ENCODE results near the gene MPZ. TPM values are rescaled to one million over a fixed set of nuclear protein-coding genes. Genes with fewer than 3 reads are reported as not detected.
"Not testable (repeated sequence)": the region's sequence is repeated elsewhere in the genome, so short reads cannot be mapped to it uniquely, and the experiment has no call there.

MPZ gene
- total RNA-seq, 2 donors from 2014 or later, result 6.4 to 7.1 TPM

DNA sequence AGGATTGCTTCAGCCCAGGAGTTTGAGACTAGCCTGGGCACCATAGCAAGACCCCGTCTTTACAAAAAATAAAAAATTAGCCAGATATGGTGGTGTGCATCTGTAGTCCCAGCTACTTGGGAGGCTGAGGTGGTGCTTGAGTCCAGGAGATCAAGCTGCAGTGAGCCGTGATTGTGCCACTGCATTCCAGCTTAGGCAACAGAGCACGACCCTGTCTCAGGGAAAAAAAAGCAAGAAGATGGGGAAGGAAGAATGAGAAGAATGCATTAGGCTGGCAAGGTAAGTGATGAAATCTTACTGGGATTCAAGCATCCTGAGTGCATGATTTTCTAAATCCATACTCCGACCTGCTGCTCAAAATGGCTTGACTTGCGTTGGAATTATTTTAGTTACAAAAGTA is 44.5 kb downstream of the MPZ start:
- H3K9me3 Mint-ChIP-seq, result no peaks in the 10 kb centered on the region
- ATAC-seq, result no peak
- no peak overlapping the region for H3K27ac Mint-ChIP-seq
- H3K36me3 Mint-ChIP-seq, result peaks cover 0 to 3% of the 10 kb centered on the region in 2 donors
- DNase-seq (ENCODE audit: low spot score in 2 of 2), result no peak

DNA sequence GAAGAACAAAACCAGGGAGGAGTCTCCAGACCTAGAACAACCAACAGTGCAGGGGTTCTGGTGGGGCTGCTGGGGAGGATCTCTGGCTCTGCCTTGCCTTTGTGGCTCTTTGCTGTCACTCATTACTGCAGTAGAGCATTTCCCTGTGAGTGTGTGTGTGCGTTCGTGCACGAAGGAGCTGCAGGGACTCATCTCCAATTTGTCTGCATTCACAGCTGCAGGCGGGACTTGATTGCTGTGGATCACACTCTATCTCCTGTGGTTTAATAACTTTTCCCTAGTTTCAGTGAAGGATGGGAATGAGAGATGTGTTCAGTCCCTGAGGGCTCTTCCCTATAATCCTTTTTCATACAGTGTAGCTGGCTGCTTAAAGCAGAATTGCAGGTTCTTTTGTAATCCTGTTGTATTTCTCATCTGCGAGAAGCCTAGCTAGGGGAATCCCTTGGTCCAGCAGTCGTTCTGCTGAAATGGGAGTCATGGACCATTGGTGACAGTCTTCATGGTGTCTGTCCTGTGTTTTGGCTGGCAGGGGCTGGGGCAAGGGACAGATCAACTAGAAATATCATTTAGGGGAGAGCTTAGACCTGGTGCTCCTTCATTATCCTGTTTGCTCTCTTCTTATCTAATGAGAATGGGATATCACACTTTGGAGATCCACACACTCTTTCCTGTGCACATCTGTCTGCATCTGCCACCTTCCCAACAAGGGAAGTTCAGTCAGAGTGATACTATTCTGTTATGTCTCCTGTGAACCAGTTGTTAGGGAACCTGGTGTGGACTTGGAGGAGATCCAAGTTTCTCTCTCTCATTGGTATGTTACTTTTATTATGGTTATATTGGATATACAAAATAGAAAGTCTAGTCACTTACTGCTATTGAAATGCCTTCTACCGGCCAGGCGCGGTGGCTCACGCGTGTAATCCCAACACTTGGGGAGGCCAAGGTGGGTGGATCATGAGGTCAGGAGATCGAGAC is 48.2 kb downstream of the MPZ start:
- H3K9me3 Mint-ChIP-seq, result peaks cover 5 to 11% of the 10 kb centered on the region in 2 donors
- peaks cover 21 to 25% of the 10 kb centered on the region in 2 donors for H3K36me3 Mint-ChIP-seq
- no peak overlapping the region for H3K27ac Mint-ChIP-seq
- no peak for DNase-seq (ENCODE audit: low spot score in 2 of 2)
- no peak for ATAC-seq

DNA sequence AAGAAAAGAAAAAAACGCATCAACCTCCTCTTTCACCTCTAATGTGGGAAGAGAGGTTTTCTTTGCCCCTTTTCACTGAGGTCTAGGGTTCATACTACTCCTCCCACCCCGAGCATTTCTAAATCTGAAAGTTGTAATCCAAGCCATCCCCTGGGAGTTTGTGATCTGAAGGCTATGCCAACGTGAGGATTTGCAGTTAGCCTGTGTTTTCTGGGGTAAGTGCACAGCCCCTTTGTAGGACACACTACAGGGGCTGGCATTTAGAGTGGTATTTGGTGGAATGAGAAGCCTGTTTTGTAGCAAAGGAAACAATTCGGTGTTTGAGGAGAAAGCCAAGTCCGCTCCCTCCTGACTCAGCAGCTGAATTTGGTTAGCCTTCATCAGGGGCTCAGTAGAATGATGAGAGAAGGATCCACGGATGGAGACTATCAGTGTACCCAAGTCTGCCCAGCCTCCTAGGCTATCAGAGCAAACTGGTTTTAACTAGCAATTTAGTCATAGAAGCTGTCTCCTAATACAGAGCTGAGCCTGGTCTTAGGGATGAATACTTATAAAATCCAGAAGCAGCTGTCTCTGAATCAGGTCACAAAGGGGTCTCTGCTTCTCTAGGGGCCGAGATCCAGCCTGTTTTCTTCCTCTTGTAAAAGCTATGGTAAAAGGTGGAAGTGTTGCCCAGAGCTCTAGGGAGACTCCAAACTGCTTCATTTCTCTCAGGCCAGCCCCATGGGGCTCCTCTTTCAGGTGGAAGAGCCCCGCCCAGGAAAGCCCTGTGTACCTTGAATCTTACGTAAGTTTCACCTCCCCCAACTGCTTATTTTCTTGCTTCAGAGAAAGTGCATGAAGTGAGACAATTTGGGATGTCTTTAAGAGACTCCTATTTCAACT is 49.1 kb downstream of the MPZ start:
- H3K27ac Mint-ChIP-seq, result no peak overlapping the region
- H3K36me3 Mint-ChIP-seq, result peaks cover 27 to 29% of the 10 kb centered on the region in 2 donors
- H3K9me3 Mint-ChIP-seq, result peaks cover 7 to 13% of the 10 kb centered on the region in 2 donors
- DNase-seq (ENCODE audit: low spot score in 2 of 2), result no peak
- no peak for ATAC-seq

DNA sequence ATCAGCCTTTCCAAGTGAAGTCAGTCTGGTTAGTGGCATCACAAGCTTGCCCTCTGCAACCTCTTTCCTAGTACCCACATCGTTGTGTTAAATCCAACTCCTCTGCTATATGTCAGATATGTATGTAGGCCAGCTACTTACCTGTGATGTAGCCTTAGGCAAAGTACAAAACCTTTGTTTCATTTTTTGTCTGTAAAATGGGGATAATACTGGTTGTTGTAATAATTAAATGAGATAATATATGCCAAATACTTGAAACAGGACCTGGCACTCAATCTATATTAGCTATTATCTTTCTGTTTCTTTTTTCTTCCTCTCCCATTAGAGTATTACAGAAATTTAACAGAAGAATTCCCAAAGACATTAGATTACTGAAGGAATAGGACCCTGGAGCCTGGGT is 50.0 kb downstream of the MPZ start:
- DNase-seq (ENCODE audit: low spot score in 2 of 2), result no peak
- ATAC-seq, result no peak
- H3K9me3 Mint-ChIP-seq, result peaks cover 9 to 16% of the 10 kb centered on the region in 2 donors
- no peak overlapping the region for H3K27ac Mint-ChIP-seq
- H3K36me3 Mint-ChIP-seq, result peaks cover 27 to 34% of the 10 kb centered on the region in 2 donors

DNA sequence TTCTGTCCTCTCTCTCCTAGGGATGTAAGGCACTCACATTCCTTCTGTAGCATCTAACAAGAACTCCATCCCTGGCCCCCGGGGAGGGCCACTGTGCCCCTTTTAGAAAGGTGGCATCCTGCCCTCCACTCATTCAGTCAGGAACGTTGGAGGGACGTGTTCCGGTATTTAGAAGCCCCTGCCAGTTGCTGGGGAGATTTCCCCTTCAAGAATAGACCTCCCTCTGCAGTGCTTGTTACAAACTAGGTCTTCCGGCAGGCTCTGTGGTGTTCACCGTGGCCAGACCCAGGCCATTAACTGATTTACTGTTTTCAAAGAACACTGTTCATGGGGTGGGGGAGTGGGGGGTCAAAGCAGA is 50.4 kb downstream of the MPZ start:
- peaks cover 27 to 34% of the 10 kb centered on the region in 2 donors for H3K36me3 Mint-ChIP-seq

DNA sequence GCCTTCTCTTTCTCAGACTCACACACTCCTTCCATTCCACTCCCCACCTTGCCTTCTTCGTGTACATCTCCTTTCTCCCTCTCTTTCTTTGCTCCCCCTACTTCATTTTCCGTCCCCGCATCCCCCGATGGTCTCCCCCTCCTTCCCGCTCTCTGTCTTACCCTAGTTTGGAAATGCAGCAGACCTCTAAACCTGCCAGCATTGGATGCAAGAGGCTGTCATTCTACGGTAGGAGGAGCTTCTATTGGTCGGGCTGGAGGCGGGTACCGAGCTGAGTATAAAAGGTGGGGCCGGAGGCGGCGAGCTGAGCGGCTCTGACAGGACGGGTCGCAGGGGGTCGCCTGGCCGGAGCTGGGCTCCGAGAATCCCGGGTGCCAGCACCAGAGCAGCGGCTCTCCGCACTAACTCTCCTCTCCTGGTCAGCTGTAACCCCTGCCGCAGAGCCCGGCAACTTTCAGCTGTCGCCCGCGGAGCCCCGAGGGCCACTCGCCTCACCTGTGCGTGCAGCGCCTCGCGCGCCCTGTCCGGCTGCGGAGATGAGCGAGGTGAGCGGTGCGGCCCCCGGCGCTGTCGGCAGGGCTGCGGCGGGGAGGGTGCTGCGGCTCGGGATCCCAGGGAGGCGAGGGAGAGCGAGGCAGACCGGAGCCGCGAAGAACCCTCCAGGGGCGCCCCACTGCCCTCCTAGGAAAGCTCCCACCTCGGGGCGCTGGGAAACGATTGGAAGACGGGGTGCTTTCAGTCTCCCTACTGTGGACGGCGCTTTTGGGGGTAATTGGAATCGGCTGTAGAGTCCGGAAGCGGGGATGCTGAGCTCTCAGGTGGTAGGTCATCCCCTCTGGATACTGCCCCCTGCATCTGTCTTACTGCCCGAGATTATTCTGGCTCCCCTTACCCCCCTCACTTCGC is 51.1 kb downstream of the MPZ start, which contains the start of gene PCP4L1:
Gene PCP4L1, plus strand, starts transcription at position 307 of the 906 bp plus-strand sequence. Its CDS starts 230 bp downstream, at position 537.
- Mint-ChIP-seq H3K36me3 (peaks cover 27 to 34% of the 10 kb centered on the region in 2 donors), H3K27ac (no peak within 1 kb of the TSS), H3K9me3 (peaks cover 9 to 16% of the 10 kb centered on the region in 2 donors)
- peak; percentile 94 to 95 for ATAC-seq
- DNase-seq (ENCODE audit: low spot score in 2 of 2), result peak in 1 of 2 donors; percentile 58

More for the DNA sequence above, 50.4 kb downstream of the MPZ start:
- no peak overlapping the region for H3K27ac Mint-ChIP-seq
- ATAC-seq (no peak), DNase-seq (ENCODE audit: low spot score in 2 of 2) (no peak)
- H3K9me3 Mint-ChIP-seq, result peaks cover 9 to 16% of the 10 kb centered on the region in 2 donors

DNA sequence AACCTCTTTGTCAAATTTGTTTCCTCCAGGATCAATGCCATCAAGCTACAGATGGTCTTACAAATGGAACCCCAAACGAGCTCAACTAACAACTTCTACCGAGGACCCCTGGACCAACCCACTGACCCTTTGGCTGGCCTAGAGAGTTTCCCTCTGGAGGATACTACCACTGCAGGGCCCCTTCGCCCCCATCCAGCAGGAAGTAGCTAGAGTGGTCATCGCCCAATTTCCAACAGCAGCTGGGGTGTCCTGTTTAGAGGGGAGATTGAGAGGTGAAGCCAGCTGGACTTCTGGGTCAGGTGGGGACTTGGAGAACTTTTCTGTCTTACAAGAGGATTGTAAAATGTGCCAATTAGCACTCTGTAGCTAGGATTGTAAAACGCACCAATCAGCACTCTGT is 52.7 kb downstream of the MPZ start:
- peaks cover 27 to 34% of the 10 kb centered on the region in 2 donors for H3K36me3 Mint-ChIP-seq
- DNase-seq (ENCODE audit: low spot score in 2 of 2), result peak in 1 of 2 donors; percentile 8
- not testable (repeated sequence) for H3K27ac Mint-ChIP-seq, ATAC-seq
- peaks cover 9 to 16% of the 10 kb centered on the region in 2 donors for H3K9me3 Mint-ChIP-seq

DNA sequence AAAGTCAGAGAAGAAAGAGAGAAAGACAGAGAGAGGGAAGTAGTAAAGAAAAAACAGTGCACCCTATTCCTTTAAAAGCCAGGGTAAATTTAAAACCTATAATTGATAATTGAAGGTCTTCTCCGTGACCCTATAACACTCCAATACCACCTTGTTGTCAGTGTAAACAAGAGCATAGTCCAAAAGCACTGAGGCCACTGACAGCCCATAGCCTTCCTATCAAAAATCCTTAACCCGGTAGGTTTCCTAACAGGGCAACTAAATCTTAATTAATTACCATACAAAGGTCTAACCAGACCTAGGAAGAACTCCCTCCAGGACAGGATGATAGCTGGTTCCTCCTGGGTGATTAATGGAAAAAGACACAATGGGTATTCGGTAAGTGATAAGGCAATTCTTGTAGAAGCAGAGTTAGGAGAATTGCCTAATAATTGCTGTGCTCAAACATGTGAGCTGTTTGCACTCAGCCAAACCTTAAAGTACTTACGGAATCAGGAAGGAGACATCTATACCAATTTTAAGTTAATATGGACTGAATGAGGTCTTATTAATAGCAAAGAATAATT is 53.7 kb downstream of the MPZ start:
- Mint-ChIP-seq H3K36me3 (peaks cover 27 to 34% of the 10 kb centered on the region in 2 donors), H3K9me3 (peaks cover 9 to 16% of the 10 kb centered on the region in 2 donors)
- ATAC-seq; DNase-seq (ENCODE audit: low spot score in 2 of 2); H3K27ac Mint-ChIP-seq: not testable (repeated sequence)

DNA sequence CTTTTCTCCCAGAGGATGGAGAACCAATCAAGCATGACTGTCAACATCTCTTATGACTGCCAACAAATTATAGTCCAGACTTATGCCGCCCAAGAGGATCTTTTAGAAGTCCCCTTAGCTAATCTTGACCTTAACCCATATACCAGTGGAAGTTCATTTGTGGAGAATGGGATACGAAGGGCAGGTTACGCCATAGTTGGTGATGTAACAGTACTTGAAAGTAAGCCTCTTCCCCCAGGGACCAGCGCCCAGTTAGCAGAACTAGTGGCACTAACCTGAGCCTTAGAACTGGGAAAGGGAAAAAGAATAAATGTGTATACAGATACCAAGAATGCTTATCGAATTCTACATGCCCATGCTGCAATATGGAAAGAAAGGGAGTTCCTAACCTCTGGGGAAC is 54.5 kb downstream of the MPZ start:
- H3K36me3 Mint-ChIP-seq, result peaks cover 27 to 31% of the 10 kb centered on the region in 2 donors
- peaks cover 9 to 16% of the 10 kb centered on the region in 2 donors for H3K9me3 Mint-ChIP-seq
- ATAC-seq; H3K27ac Mint-ChIP-seq; DNase-seq (ENCODE audit: low spot score in 2 of 2): not testable (repeated sequence)

Other genes with a start within 250 kb of the MPZ start
- gene ARHGAP30, start 240.1 kb downstream of the MPZ start, total RNA-seq, result 100 to 1,000 TPM; 116 to 180 TPM
- gene NECTIN4, start 220.4 kb downstream of the MPZ start, total RNA-seq, result under 1 TPM in 1 of 2 donors, not detected in 1; 0.16 TPM
- 1 to 10 TPM in 1 of 2 donors, not detected in 1; 2.2 TPM for gene KLHDC9, start 211.6 kb downstream of the MPZ start, total RNA-seq
- 100 to 1,000 TPM in 1 of 2 donors, 10 to 100 TPM in 1; 95.3 to 156 TPM for gene PFDN2, start 191.9 kb downstream of the MPZ start, total RNA-seq
- gene NIT1, start 191.9 kb downstream of the MPZ start, total RNA-seq, result 10 to 100 TPM; 59.0 to 82.9 TPM
- 10 to 100 TPM; 40.1 to 41.8 TPM for gene DEDD, start 177.3 kb downstream of the MPZ start, total RNA-seq
- gene UFC1, start 156.0 kb downstream of the MPZ start, total RNA-seq, result 100 to 1,000 TPM in 1 of 2 donors, 10 to 100 TPM in 1; 95.8 to 239 TPM
- gene USP21, start 150.5 kb downstream of the MPZ start, total RNA-seq, result 10 to 100 TPM; 30.3 to 60.3 TPM
- gene PPOX, start 143.5 kb downstream of the MPZ start, total RNA-seq, result 10 to 100 TPM; 28.2 to 41.0 TPM
- gene B4GALT3, start 132.5 kb downstream of the MPZ start, total RNA-seq, result 10 to 100 TPM; 39.0 to 92.4 TPM
- 1 to 10 TPM; 2.7 to 4.2 TPM for gene ADAMTS4, start 110.9 kb downstream of the MPZ start, total RNA-seq
- gene NDUFS2, start 107.6 kb downstream of the MPZ start, total RNA-seq, result 100 to 1,000 TPM; 115 to 126 TPM
- gene FCER1G, start 94.7 kb downstream of the MPZ start, total RNA-seq, result 1 to 10 TPM in 1 of 2 donors, under 1 TPM in 1; 0.49 to 7.4 TPM
- gene APOA2, start 86.3 kb downstream of the MPZ start, total RNA-seq, result not detected
- 10 to 100 TPM; 13.3 to 17.7 TPM for gene TOMM40L, start 83.9 kb downstream of the MPZ start, total RNA-seq
- gene NR1I3, start 71.8 kb downstream of the MPZ start, total RNA-seq, result not detected
- gene PCP4L1, start 51.2 kb downstream of the MPZ start, total RNA-seq, result under 1 TPM in 1 of 2 donors, not detected in 1; 0.97 TPM
- gene SDHC, start 4.4 kb upstream of the MPZ start, total RNA-seq, result 100 to 1,000 TPM; 179 to 207 TPM
- not detected for gene CFAP126, start 57.9 kb upstream of the MPZ start, total RNA-seq
- gene FCGR2A, start 195.5 kb upstream of the MPZ start, total RNA-seq, result under 1 TPM in 1 of 2 donors, not detected in 1; 0.49 TPM
- under 1 TPM; 0.31 to 0.61 TPM for gene HSPA6, start 214.6 kb upstream of the MPZ start, total RNA-seq
- gene FCGR3A, start 239.8 kb upstream of the MPZ start, total RNA-seq, result under 1 TPM; 0.16 to 0.59 TPM